DOHH2 (cell line): ENCODE measurements around the gene LAMA3.

Experiments used
- H3F3A ChIP-seq: fragments of 200-600 bp; sonication (generic), shearing (Covaris generic); 2 replicates; pipeline ENCODE4 v1.6.0; 2016; ENCODE audit warnings: antibody characterized with exemption, mild to moderate bottlenecking; ENCODE audit not compliant: control insufficient read depth, insufficient read depth
- H3K27ac ChIP-seq: fragments of 200-600 bp; sonication (generic); 2 replicates; pipeline ENCODE4 v1.5.1; 2014; ENCODE audit warnings: low read depth, mild to moderate bottlenecking, low read length, moderate library complexity
- H3K27me3 ChIP-seq: fragments of 200-600 bp; sonication (generic); 2 replicates; pipeline ENCODE4 v1.6.1; 2014; ENCODE audit warnings: mild to moderate bottlenecking, low read length, mixed read lengths; ENCODE audit not compliant: control insufficient read depth
- H3K36me3 ChIP-seq: fragments of 200-600 bp; sonication (generic); 2 replicates; pipeline ENCODE4 v1.6.1; 2014; ENCODE audit warnings: mild to moderate bottlenecking, low read length, moderate library complexity, mixed read lengths; ENCODE audit not compliant: control insufficient read depth
- H3K4me1 ChIP-seq: fragments of 200-600 bp; sonication (generic); 2 replicates; pipeline ENCODE4 v1.6.1; 2014; ENCODE audit warnings: mild to moderate bottlenecking, low read length, mixed read lengths; ENCODE audit not compliant: control insufficient read depth
- H3K4me2 ChIP-seq: fragments of 200-600 bp; sonication (generic); 2 replicates; pipeline ENCODE4 v1.6.0; 2014; ENCODE audit warnings: mild to moderate bottlenecking, low read length, moderate library complexity
- H3K4me3 ChIP-seq: fragments of 200-600 bp; sonication (generic); 2 replicates; pipeline ENCODE4 v1.5.1; 2014; ENCODE audit warnings: mild to moderate bottlenecking, low read length, mixed read lengths
- H3K79me2 ChIP-seq: fragments of 200-600 bp; sonication (generic); 2 replicates; pipeline ENCODE4 v1.6.1; 2014; ENCODE audit warnings: mild to moderate bottlenecking, low read length, mixed read lengths; ENCODE audit not compliant: control insufficient read depth
- H3K9me2 ChIP-seq: fragments of 200-600 bp; sonication (generic); replicated peaks from 2 replicates; pipeline ENCODE4 v1.6.1; 2014; ENCODE audit warnings: mild to moderate bottlenecking, low read length, mixed read lengths; ENCODE audit not compliant: control insufficient read depth
- H3K9me3 ChIP-seq: fragments of 200-600 bp; sonication (generic); 2 replicates; pipeline ENCODE4 v1.6.1; 2014; ENCODE audit warnings: antibody characterized with exemption, low read length, mixed read lengths; ENCODE audit not compliant: control insufficient read depth, insufficient read depth
- H4K20me1 ChIP-seq: fragments of 200-600 bp; sonication (generic); 2 replicates; pipeline ENCODE4 v1.6.0; 2014; ENCODE audit warnings: low read depth, mild to moderate bottlenecking, antibody characterized with exemption, low read length, moderate library complexity; ENCODE audit not compliant: control insufficient read depth, insufficient read depth
- EZH2phosphoT487 ChIP-seq: fragments of 200-600 bp; sonication (generic); IDR thresholded peaks from 2 replicates; pipeline ENCODE4 v1.6.1; 2017; ENCODE audit warnings: borderline replicate concordance, mild to moderate bottlenecking, antibody characterized with exemption, low read length, moderate library complexity, mixed read lengths
- TF ChIP-seq, protein P1 (sequence below): fragments of 200-600 bp; sonication (generic); IDR thresholded peaks from one replicate; pipeline ENCODE4 v1.5.1; 2014; ENCODE audit warnings: antibody characterized with exemption, mild to moderate bottlenecking, low read depth, low read length; ENCODE audit not compliant: poor library complexity, severe bottlenecking

Gene LAMA3

GRCh38 chr18:23877371-23877770 is 188.1 kb downstream of the LAMA3 start:
- H3K9me2 ChIP-seq: no peaks in the 10 kb centered on the region
- no peaks in the 10 kb centered on the region for H3K79me2 ChIP-seq
- no peaks in the 10 kb centered on the region for H3F3A ChIP-seq
- no peaks in the 10 kb centered on the region for H3K36me3 ChIP-seq
- H3K27ac ChIP-seq: no peak overlapping the region
- no peak overlapping the region for H3K4me3 ChIP-seq
- no peak overlapping the region for H3K4me2 ChIP-seq
- H3K9me3 ChIP-seq: no peaks in the 10 kb centered on the region
- TF ChIP-seq, protein P1, sequence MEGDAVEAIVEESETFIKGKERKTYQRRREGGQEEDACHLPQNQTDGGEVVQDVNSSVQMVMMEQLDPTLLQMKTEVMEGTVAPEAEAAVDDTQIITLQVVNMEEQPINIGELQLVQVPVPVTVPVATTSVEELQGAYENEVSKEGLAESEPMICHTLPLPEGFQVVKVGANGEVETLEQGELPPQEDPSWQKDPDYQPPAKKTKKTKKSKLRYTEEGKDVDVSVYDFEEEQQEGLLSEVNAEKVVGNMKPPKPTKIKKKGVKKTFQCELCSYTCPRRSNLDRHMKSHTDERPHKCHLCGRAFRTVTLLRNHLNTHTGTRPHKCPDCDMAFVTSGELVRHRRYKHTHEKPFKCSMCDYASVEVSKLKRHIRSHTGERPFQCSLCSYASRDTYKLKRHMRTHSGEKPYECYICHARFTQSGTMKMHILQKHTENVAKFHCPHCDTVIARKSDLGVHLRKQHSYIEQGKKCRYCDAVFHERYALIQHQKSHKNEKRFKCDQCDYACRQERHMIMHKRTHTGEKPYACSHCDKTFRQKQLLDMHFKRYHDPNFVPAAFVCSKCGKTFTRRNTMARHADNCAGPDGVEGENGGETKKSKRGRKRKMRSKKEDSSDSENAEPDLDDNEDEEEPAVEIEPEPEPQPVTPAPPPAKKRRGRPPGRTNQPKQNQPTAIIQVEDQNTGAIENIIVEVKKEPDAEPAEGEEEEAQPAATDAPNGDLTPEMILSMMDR: no peak
- TF ChIP-seq EZH2phosphoT487: no peak
- H4K20me1 ChIP-seq: no peaks in the 10 kb centered on the region
- H3K4me1 ChIP-seq: no peaks in the 10 kb centered on the region
- H3K27me3 ChIP-seq: 0 out of 2 replicates have a peak, but pooled peaks cover 6% of the 10 kb centered on the region

GRCh38 chr18:23878336-23878900 is 189.2 kb downstream of the LAMA3 start:
- no peak overlapping the region for H3K4me3 ChIP-seq
- H3K4me2 ChIP-seq: no peak overlapping the region
- H3K4me1 ChIP-seq: no peaks in the 10 kb centered on the region
- no peaks in the 10 kb centered on the region for H3K9me3 ChIP-seq
- no peak overlapping the region for H3K27ac ChIP-seq
- H3F3A ChIP-seq: no peaks in the 10 kb centered on the region
- H3K9me2 ChIP-seq: no peaks in the 10 kb centered on the region
- H3K27me3 ChIP-seq: 0 out of 2 replicates have a peak, but pooled peaks cover 6% of the 10 kb centered on the region
- H4K20me1 ChIP-seq: no peaks in the 10 kb centered on the region
- H3K79me2 ChIP-seq: no peaks in the 10 kb centered on the region
- H3K36me3 ChIP-seq: no peaks in the 10 kb centered on the region
- no peak for TF ChIP-seq EZH2phosphoT487
- TF ChIP-seq, protein P1: no peak

DNA sequence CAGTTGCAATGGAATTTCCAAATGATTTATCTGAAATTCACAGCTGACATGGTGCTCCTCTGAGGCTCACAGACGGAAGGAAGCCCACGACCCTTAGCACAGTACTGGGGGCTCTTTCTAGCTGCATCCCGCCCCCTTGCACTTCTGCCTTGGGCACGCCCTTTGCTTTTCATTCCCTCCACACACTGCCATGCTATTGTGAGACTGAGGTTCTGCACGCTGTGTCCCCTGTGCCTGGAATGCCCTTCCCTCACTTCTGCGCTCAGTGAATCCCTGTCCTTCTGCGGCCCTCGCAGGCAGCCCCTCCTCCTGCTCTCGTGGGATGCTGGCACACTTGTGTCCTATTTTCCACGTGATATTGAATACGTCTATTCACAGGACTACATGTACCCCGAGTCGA is 189.9 kb downstream of the LAMA3 start:
- no peak overlapping the region for H3K4me3 ChIP-seq
- no peaks in the 10 kb centered on the region for H4K20me1 ChIP-seq
- no peak overlapping the region for H3K4me2 ChIP-seq
- no peak for TF ChIP-seq EZH2phosphoT487
- TF ChIP-seq, protein P1: no peak
- H3K36me3 ChIP-seq: no peaks in the 10 kb centered on the region
- no peaks in the 10 kb centered on the region for H3K9me3 ChIP-seq
- no peaks in the 10 kb centered on the region for H3K9me2 ChIP-seq
- H3F3A ChIP-seq: no peaks in the 10 kb centered on the region
- H3K4me1 ChIP-seq: no peaks in the 10 kb centered on the region
- no peaks in the 10 kb centered on the region for H3K79me2 ChIP-seq
- H3K27me3 ChIP-seq: 0 out of 2 replicates have a peak, but pooled peaks cover 4% of the 10 kb centered on the region
- no peak overlapping the region for H3K27ac ChIP-seq
